Naive thymus-derived CD4-positive, alpha-beta T cell (primary cell): ENCODE data around the gene USP8. TPM values are rescaled to one million over a fixed set of nuclear protein-coding genes. Genes with fewer than 3 reads are reported as not detected.
"Not testable (repeated sequence)": the region's sequence is repeated elsewhere in the genome, so short reads cannot be mapped to it uniquely, and the experiment has no call there.

Experiments used
- ATAC-seq: fragments of 150-1000 bp; cut with Tn5 transposase; 2 replicates; pipeline ENCODE4 v1.10.0; 2021; ENCODE audit warnings: mild to moderate bottlenecking, moderate library complexity
- CTCF ChIA-PET: fragments of 350-600 bp; sonication (Branson Sonifier 250); formaldehyde crosslinking; loops from one replicate; lab custom pipeline; 2021; ENCODE audit warnings: antibody characterized with exemption; lab: Charles Lee
- POLR2A ChIA-PET: fragments of 350-600 bp; sonication (Branson Sonifier 250); formaldehyde crosslinking; loops from one replicate; lab custom pipeline; 2021; ENCODE audit warnings: antibody characterized with exemption, inconsistent platforms; lab: Charles Lee
- DNase-seq, 9 donors: peaks; one replicate each; pipeline versions ENCODE4 v3.0.0 to v3.0.0-alpha.2; 2020 to 2022; ENCODE audit warnings: mixed read lengths in 1 of 9
- H3K27ac ChIP-seq: one replicate; pipeline ENCODE4 v1.7.0; 2013; ENCODE audit warnings: mild to moderate bottlenecking, low read depth, low read length, moderate library complexity
- H3K27me3 ChIP-seq, 2 donors: one replicate each; pipeline ENCODE4 v1.7.0; 2013; ENCODE audit warnings: low read length in 2 of 2, mild to moderate bottlenecking in 2 of 2, moderate library complexity in 2 of 2; ENCODE audit not compliant: control insufficient read depth in 2 of 2, insufficient read depth in 2 of 2
- H3K36me3 ChIP-seq, 3 experiments: 1 replicate in 2 of 3; 2 replicates in 1 of 3; pipeline ENCODE4 v1.7.0; 2013; ENCODE audit warnings: low read length in 3 of 3, mild to moderate bottlenecking in 3 of 3, moderate library complexity in 1 of 3; ENCODE audit not compliant: insufficient read depth in 3 of 3, control insufficient read depth in 2 of 3
- H3K4me1 ChIP-seq, 2 donors: one replicate each; pipeline ENCODE4 v1.7.0; 2013; ENCODE audit warnings: low read length in 2 of 2, mild to moderate bottlenecking in 2 of 2, moderate library complexity in 1 of 2; ENCODE audit not compliant: control insufficient read depth in 2 of 2, insufficient read depth in 2 of 2
- H3K4me3 ChIP-seq: 2 replicates; pipeline ENCODE4 v1.7.0; 2013; ENCODE audit warnings: mild to moderate bottlenecking, low read length
- H3K9me3 ChIP-seq, 3 experiments: 1 replicate in 2 of 3; 2 replicates in 1 of 3; pipeline ENCODE4 v1.7.0; 2013; ENCODE audit warnings: low read length in 3 of 3; ENCODE audit not compliant: control insufficient read depth in 2 of 3
- H3K27ac Mint-ChIP-seq, 9 donors: one replicate each; pipeline ENCODE4 v1.8.0; 2020 to 2022; ENCODE audit warnings: mixed read lengths in 9 of 9, mild to moderate bottlenecking in 8 of 9, moderate library complexity in 5 of 9, inconsistent platforms in 2 of 9
- H3K27me3 Mint-ChIP-seq, 5 donors: one replicate each; pipeline ENCODE4 v1.8.0; 2021 to 2022; ENCODE audit warnings: mixed read lengths in 5 of 5, mild to moderate bottlenecking in 1 of 5
- H3K36me3 Mint-ChIP-seq, 5 donors: one replicate each; pipeline ENCODE4 v1.8.0; 2020 to 2022; ENCODE audit warnings: mixed read lengths in 5 of 5, mild to moderate bottlenecking in 3 of 5, inconsistent platforms in 1 of 5
- H3K4me1 Mint-ChIP-seq, 7 donors: one replicate each; pipeline ENCODE4 v1.8.0; 2020 to 2022; ENCODE audit warnings: mixed read lengths in 7 of 7, mild to moderate bottlenecking in 3 of 7, inconsistent platforms in 1 of 7
- H3K4me3 Mint-ChIP-seq, 10 donors: one replicate each; pipeline ENCODE4 v1.8.0; 2020 to 2022; ENCODE audit warnings: mild to moderate bottlenecking in 10 of 10, mixed read lengths in 10 of 10, moderate library complexity in 6 of 10, inconsistent platforms in 2 of 10
- H3K9me3 Mint-ChIP-seq, 11 donors: one replicate each; pipeline ENCODE4 v1.8.0; 2020 to 2022; ENCODE audit warnings: mixed read lengths in 11 of 11, mild to moderate bottlenecking in 4 of 11, inconsistent platforms in 1 of 11, moderate library complexity in 1 of 11
- intact Hi-C, 2 donors: fragments of 100-400 bp; cut with micrococcal nuclease; formaldehyde crosslinking; loops; one replicate each; pipeline ENCODE4 v1.15.1; 2023
- polyA plus RNA-seq, 2 donors: library from polyadenylated mRNA; unstranded; fragments of 300-500 nt; fragmentation: Illumina TruSeq; gene quantifications; one replicate each; pipeline ENCODE4 v1.2.3, GENCODE V29; 2021
- total RNA-seq, 6 experiments: library from RNA in 5 of 6; stranded (reverse) in 5 of 6; gene quantifications; 1 replicate in 5 of 6; 2 replicates in 1 of 6; pipeline ENCODE4 v1.2.3 and lab custom pipeline; 2021 to 2026

USP8 gene
- total and polyA plus RNA-seq, 7 experiments from 2014 or later = 34.7 to 61.8 (median 56.2) TPM

GRCh38 chr15:50416890-50417289, 7.3 kb upstream of the USP8 start:
- POLR2A ChIA-PET = no interaction called here

GRCh38 chr15:50418041-50418583, 6.1 kb upstream of the USP8 start:
- no peaks in the 10 kb centered on the region for H3K27me3 ChIP-seq
- ChIA-PET POLR2A (interaction anchor here (2.3 kb wide), 1 partner anchor 63 kb away, joined by 6 read pairs; the partner anchor contains the start of gene GABPB1), CTCF (no interaction called here)
- no peaks in the 10 kb centered on the region for H3K4me1 ChIP-seq
- Mint-ChIP-seq H3K4me1 (peaks cover 0 to under 1% (median 0%) of the 10 kb centered on the region in 7 donors), H3K4me3 (no peak overlapping the region), H3K27me3 (peaks cover 0 to 2% (median 0%) of the 10 kb centered on the region in 5 donors), H3K27ac (no peak overlapping the region), H3K36me3 (no peaks in the 10 kb centered on the region), H3K9me3 (peaks cover 0 to 2% (median 0%) of the 10 kb centered on the region in 11 donors)
- H3K9me3 ChIP-seq = no peaks in the 10 kb centered on the region
- DNase-seq (no peak), ATAC-seq (no peak)
- intact Hi-C loops = no loop called here
- H3K4me3 ChIP-seq = no peak overlapping the region
- H3K36me3 ChIP-seq = no peaks in the 10 kb centered on the region
- no peak overlapping the region for H3K27ac ChIP-seq

More at GRCh38 chr15:50416890-50417289, 7.3 kb upstream of the USP8 start:
- Mint-ChIP-seq H3K27me3 (peaks cover 0 to 2% (median 0%) of the 10 kb centered on the region in 5 donors), H3K27ac (peak overlapping the region in 1 of 9 donors; percentile 62), H3K4me1 (no peaks in the 10 kb centered on the region), H3K9me3 (peaks cover 0 to 2% (median 0%) of the 10 kb centered on the region in 11 donors), H3K36me3 (no peaks in the 10 kb centered on the region), H3K4me3 (no peak overlapping the region)
- Histone ChIP-seq H3K36me3 (no peaks in the 10 kb centered on the region), H3K4me3 (no peak overlapping the region), H3K27me3 (no peaks in the 10 kb centered on the region), H3K9me3 (no peaks in the 10 kb centered on the region), H3K4me1 (no peaks in the 10 kb centered on the region), H3K27ac (no peak overlapping the region)
- CTCF ChIA-PET = no interaction called here
- DNase-seq (no peak), ATAC-seq (no peak)
- intact Hi-C loops = no loop called here

- H3K4me3 ChIP-seq = peak overlapping the region; percentile 91
- Mint-ChIP-seq H3K4me1 (peaks cover 31 to 69% (median 42%) of the 10 kb centered on the region in 7 donors), H3K27ac (peak overlapping the region; percentile 91 to 99 (median 97)), H3K36me3 (peaks cover 0 to 7% (median 4%) of the 10 kb centered on the region in 5 donors), H3K4me3 (peak overlapping the region; percentile 86 to 100 (median 98)), H3K27me3 (no peaks in the 10 kb centered on the region), H3K9me3 (no peaks in the 10 kb centered on the region)
- H3K36me3 ChIP-seq = peaks cover 0 to 4% (median 0%) of the 10 kb centered on the region in 3 experiments
- ATAC-seq = no peak
- H3K9me3 ChIP-seq = no peaks in the 10 kb centered on the region
- ChIA-PET CTCF (interaction anchor here (1.3 kb wide), 1 partner anchor 70 kb away, joined by 4 read pairs; the partner anchor contains the start of gene GABPB1), POLR2A (interaction anchor here (0.6 to 4.7 kb wide), 3 partner anchors 71 to 1587 kb away, joined by 5 to 115 read pairs (median 7); partner anchors contain the start of gene GABPB1)
- H3K27ac ChIP-seq = peak overlapping the region; percentile 93
- no peak for DNase-seq
- H3K27me3 ChIP-seq = no peaks in the 10 kb centered on the region
- intact Hi-C loops = loop anchor here (2.0 to 10.0 kb wide), 5 partner anchors 240 to 1546 kb away; partner anchors contain the start of genes EID1 (in 1 of the 2), SECISBP2L (in 1 of the 2), SLC27A2 (in 1 of the 2) and SPPL2A (in 1 of the 2)
- H3K4me1 ChIP-seq = peaks cover 8 to 26% of the 10 kb centered on the region in 2 donors
Measured at GRCh38 chr15:50425219-50425618, 1.0 kb downstream of the USP8 start.

GRCh38 chr15:50425678-50426246, 1.6 kb downstream of the USP8 start:
- DNase-seq, H3K27me3 Mint-ChIP-seq, H3K9me3 Mint-ChIP-seq, CTCF ChIA-PET, POLR2A ChIA-PET, H3K27me3 ChIP-seq, H3K9me3 ChIP-seq, ATAC-seq, H3K36me3 Mint-ChIP-seq, H3K36me3 ChIP-seq: not testable (repeated sequence)
- peak overlapping the region in 8 of 9 donors; percentile 20 to 99 (median 76) for H3K27ac Mint-ChIP-seq
- H3K27ac ChIP-seq = peak overlapping the region; percentile 93
- peak overlapping the region; percentile 91 for H3K4me3 ChIP-seq
- H3K4me1 Mint-ChIP-seq = peaks cover 34 to 72% (median 45%) of the 10 kb centered on the region in 7 donors
- peaks cover 10 to 28% of the 10 kb centered on the region in 2 donors for H3K4me1 ChIP-seq
- peak overlapping the region; percentile 86 to 100 (median 98) for H3K4me3 Mint-ChIP-seq
- intact Hi-C loops = loop anchor here (2.0 to 10.0 kb wide), 5 partner anchors 241 to 1547 kb away; partner anchors contain the start of genes EID1 (in 1 of the 2), SECISBP2L (in 1 of the 2), SLC27A2 (in 1 of the 2) and SPPL2A (in 1 of the 2)

GRCh38 chr15:50426428-50426827, 2.2 kb downstream of the USP8 start:
- Mint-ChIP-seq H3K9me3 (no peaks in the 10 kb centered on the region), H3K4me1 (peaks cover 38 to 78% (median 51%) of the 10 kb centered on the region in 7 donors), H3K36me3 (peaks cover 0 to 7% (median 4%) of the 10 kb centered on the region in 5 donors), H3K27ac (peak overlapping the region in 1 of 9 donors; percentile 47), H3K27me3 (no peaks in the 10 kb centered on the region), H3K4me3 (peak overlapping the region; percentile 4 to 94 (median 65))
- ChIA-PET CTCF (no interaction called here), POLR2A (no interaction called here)
- ATAC-seq (no peak), DNase-seq (no peak)
- Histone ChIP-seq H3K4me3 (no peak overlapping the region), H3K36me3 (peaks cover 0 to 4% (median 0%) of the 10 kb centered on the region in 3 experiments), H3K9me3 (no peaks in the 10 kb centered on the region), H3K4me1 (peaks cover 12 to 28% of the 10 kb centered on the region in 2 donors), H3K27me3 (no peaks in the 10 kb centered on the region), H3K27ac (no peak overlapping the region)
- intact Hi-C loops = loop anchor here (10.0 kb wide), 2 partner anchors 242 to 338 kb away; partner anchors contain the start of genes SLC27A2 (in 1 of the 2) and SPPL2A (in 1 of the 2)

- DNase-seq = no peak
- H3K27ac Mint-ChIP-seq = peak overlapping the region in 2 of 9 donors; percentile 17 to 23
- ChIA-PET CTCF (no interaction called here), POLR2A (no interaction called here)
- Histone ChIP-seq H3K4me1 (peaks cover 11 to 12% of the 10 kb centered on the region in 2 donors), H3K27me3 (no peaks in the 10 kb centered on the region), H3K27ac (no peak overlapping the region), H3K4me3 (no peak overlapping the region), H3K9me3 (no peaks in the 10 kb centered on the region), H3K36me3 (peaks cover 0 to 5% (median 0%) of the 10 kb centered on the region in 3 experiments)
- intact Hi-C loops = no loop called here
- no peaks in the 10 kb centered on the region for H3K27me3 Mint-ChIP-seq
- no peaks in the 10 kb centered on the region for H3K9me3 Mint-ChIP-seq
- H3K4me3 Mint-ChIP-seq = peak overlapping the region in 2 of 10 donors; percentile 34 to 47
- ATAC-seq = no peak
- peaks cover 36 to 82% (median 73%) of the 10 kb centered on the region in 7 donors for H3K4me1 Mint-ChIP-seq
- H3K36me3 Mint-ChIP-seq = peaks cover 0 to 24% (median 9%) of the 10 kb centered on the region in 5 donors
Measured at GRCh38 chr15:50431204-50431603, 7.0 kb downstream of the USP8 start.
